Vagina (tissue), 2 donors: ENCODE measurements around the gene RHOD.

ENCODE experiments used
- POLR2A ChIP-seq, 2 donors: fragments of 450-650 bp; IDR thresholded peaks; one replicate each; pipeline ENCODE4 v1.6.1; 2017; ENCODE audit warnings: antibody characterized with exemption in 2 of 2, mild to moderate bottlenecking in 2 of 2, moderate library complexity in 2 of 2
- POLR2AphosphoS5 ChIP-seq, 2 donors: sonication (generic); formaldehyde crosslinking; IDR thresholded peaks; one replicate each; pipeline ENCODE4 v1.9.0; 2017; ENCODE audit warnings: antibody characterized with exemption in 2 of 2, mild to moderate bottlenecking in 2 of 2, low read depth in 1 of 2; ENCODE audit not compliant: insufficient read depth in 1 of 2
- TF ChIP-seq, protein P1 (sequence below), 3 experiments: fragments of 450-650 bp in 2 of 3; fragments of 200-600 bp in 1 of 3; sonication (generic) in 1 of 3; IDR thresholded peaks; one replicate each; pipeline ENCODE4 v1.5.1; 2017 to 2019; ENCODE audit warnings: antibody characterized with exemption in 3 of 3, mild to moderate bottlenecking in 2 of 3, moderate library complexity in 2 of 3

DNA sequence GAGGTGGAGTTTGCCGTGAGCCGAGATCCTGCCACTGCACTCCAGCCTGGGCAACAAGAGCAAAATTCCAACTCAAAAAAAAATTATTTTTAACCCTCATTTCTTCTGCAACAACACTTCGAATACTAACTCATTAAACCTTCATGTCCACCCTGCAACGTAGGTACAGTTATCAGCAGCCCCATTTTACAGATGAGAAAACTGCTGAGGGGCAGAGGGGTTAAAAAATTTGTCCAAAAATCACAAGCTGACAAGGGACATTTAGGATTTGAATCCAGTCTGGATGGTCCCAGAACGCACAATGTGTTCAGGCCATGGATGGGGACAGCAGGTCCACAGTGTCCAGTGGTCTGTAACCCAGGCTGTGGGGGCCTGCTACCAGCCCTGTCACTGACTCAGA is 29.0 kb downstream of the RHOD start:
- TF ChIP-seq POLR2A (IDR thresholded peaks at IDR 0.05), result no peak
- TF ChIP-seq, protein P1, sequence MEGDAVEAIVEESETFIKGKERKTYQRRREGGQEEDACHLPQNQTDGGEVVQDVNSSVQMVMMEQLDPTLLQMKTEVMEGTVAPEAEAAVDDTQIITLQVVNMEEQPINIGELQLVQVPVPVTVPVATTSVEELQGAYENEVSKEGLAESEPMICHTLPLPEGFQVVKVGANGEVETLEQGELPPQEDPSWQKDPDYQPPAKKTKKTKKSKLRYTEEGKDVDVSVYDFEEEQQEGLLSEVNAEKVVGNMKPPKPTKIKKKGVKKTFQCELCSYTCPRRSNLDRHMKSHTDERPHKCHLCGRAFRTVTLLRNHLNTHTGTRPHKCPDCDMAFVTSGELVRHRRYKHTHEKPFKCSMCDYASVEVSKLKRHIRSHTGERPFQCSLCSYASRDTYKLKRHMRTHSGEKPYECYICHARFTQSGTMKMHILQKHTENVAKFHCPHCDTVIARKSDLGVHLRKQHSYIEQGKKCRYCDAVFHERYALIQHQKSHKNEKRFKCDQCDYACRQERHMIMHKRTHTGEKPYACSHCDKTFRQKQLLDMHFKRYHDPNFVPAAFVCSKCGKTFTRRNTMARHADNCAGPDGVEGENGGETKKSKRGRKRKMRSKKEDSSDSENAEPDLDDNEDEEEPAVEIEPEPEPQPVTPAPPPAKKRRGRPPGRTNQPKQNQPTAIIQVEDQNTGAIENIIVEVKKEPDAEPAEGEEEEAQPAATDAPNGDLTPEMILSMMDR (IDR thresholded peaks at IDR 0.05), result no peak
- TF ChIP-seq POLR2AphosphoS5 (IDR thresholded peaks at IDR 0.05; ENCODE audit: insufficient read depth in 1 of 2, low read depth in 1 of 2), result no peak
